ENCODE results near the gene GRK6. TPM values are rescaled to one million over a fixed set of nuclear protein-coding genes. Genes with fewer than 3 reads are reported as not detected.

GRK6 gene
- total RNA-seq, 4 donors from 2014 or later: 29.1 to 44.7 (median 36.3) TPM

- TF ChIP-seq EP300 (IDR thresholded peaks at IDR 0.05) (no peak), CTCF (IDR thresholded peaks at IDR 0.05) (no peak), POLR2AphosphoS5 (IDR thresholded peaks at IDR 0.05) (no peak), POLR2A (IDR thresholded peaks at IDR 0.05; ENCODE audit: low read depth) (no peak)
- H3K4me3 ChIP-seq: peak overlapping the region; percentile 52 to 74 (median 61)
- no peak for DNase-seq (ENCODE audit: extremely low spot score)
- H3K4me1 ChIP-seq: peaks cover 25 to 42% (median 40%) of the 10 kb centered on the region in 4 donors
- intact Hi-C loops (cut with DNase I): no loop called here
- no peaks in the 10 kb centered on the region for H3K27me3 ChIP-seq
- H3K9me3 ChIP-seq: no peaks in the 10 kb centered on the region
- peaks cover 0 to 8% (median 3%) of the 10 kb centered on the region in 4 donors for H3K36me3 ChIP-seq
- 48% methylated on average over 12 of the region's 13 CpGs for WGBS
- H3K27ac ChIP-seq (replicated peaks in 1 of 4): peak overlapping the region; percentile 89
These were observed 1.2 kb upstream of the GRK6 start for GRCh38 chr5:177425196-177425800.

- intact Hi-C loops (cut with DNase I): loop anchor here (2.0 kb wide), 2 partner anchors 29 to 75 kb away; no protein-coding TSS in a partner anchor
These were observed 493 bp upstream of the GRK6 start for GRCh38 chr5:177425801-177426565.

GRCh38 chr5:177427211-177427822, 841 bp downstream of the GRK6 start:
- intact Hi-C loops (cut with DNase I): loop anchor here (2.0 kb wide), 2 partner anchors 27 to 73 kb away; no protein-coding TSS in a partner anchor
- H3K27me3 ChIP-seq: no peaks in the 10 kb centered on the region
- DNase-seq (ENCODE audit: extremely low spot score): no peak
- peak overlapping the region; percentile 74 to 94 (median 85) for H3K4me3 ChIP-seq
- TF ChIP-seq EP300 (IDR thresholded peaks at IDR 0.05): no peak
- no peak for TF ChIP-seq CTCF (IDR thresholded peaks at IDR 0.05)
- no peak for TF ChIP-seq POLR2AphosphoS5 (IDR thresholded peaks at IDR 0.05)
- TF ChIP-seq POLR2A (IDR thresholded peaks at IDR 0.05; ENCODE audit: low read depth): no peak
- WGBS: 4% methylated on average over 9 of the region's 11 CpGs
- H3K36me3 ChIP-seq: peaks cover 6 to 28% (median 20%) of the 10 kb centered on the region in 4 donors
- H3K9me3 ChIP-seq: no peaks in the 10 kb centered on the region
- peak overlapping the region; percentile 84 to 95 (median 90) for H3K27ac ChIP-seq (replicated peaks in 1 of 4)
- H3K4me1 ChIP-seq: peaks cover 40 to 62% (median 59%) of the 10 kb centered on the region in 4 donors

More at GRCh38 chr5:177425801-177426565, 493 bp upstream of the GRK6 start:
- Histone ChIP-seq H3K4me1 (peaks cover 28 to 49% (median 47%) of the 10 kb centered on the region in 4 donors), H3K9me3 (no peaks in the 10 kb centered on the region), H3K4me3 (peak overlapping the region; percentile 52 to 74 (median 61)), H3K36me3 (peaks cover 0 to 15% (median 10%) of the 10 kb centered on the region in 4 donors), H3K27ac (replicated peaks in 1 of 4) (peak overlapping the region; percentile 89), H3K27me3 (no peaks in the 10 kb centered on the region)
- peak; percentile 100 for DNase-seq (ENCODE audit: extremely low spot score)
- TF ChIP-seq EP300 (IDR thresholded peaks at IDR 0.05): no peak
- TF ChIP-seq POLR2A (IDR thresholded peaks at IDR 0.05; ENCODE audit: low read depth): peak; percentile 69
- peak in 1 of 3 experiments; percentile 3 for TF ChIP-seq CTCF (IDR thresholded peaks at IDR 0.05)
- peak; percentile 82 to 95 for TF ChIP-seq POLR2AphosphoS5 (IDR thresholded peaks at IDR 0.05)
- under 1% methylated on average over 26 of the region's 52 CpGs for WGBS

- Histone ChIP-seq H3K36me3 (peaks cover 13 to 35% (median 27%) of the 10 kb centered on the region in 4 donors), H3K4me1 (peaks cover 45 to 67% (median 62%) of the 10 kb centered on the region in 4 donors), H3K4me3 (peak overlapping the region; percentile 74 to 94 (median 85)), H3K27ac (replicated peaks in 1 of 4) (peak overlapping the region; percentile 20 to 95 (median 88)), H3K9me3 (no peaks in the 10 kb centered on the region), H3K27me3 (no peaks in the 10 kb centered on the region)
- no peak for DNase-seq (ENCODE audit: extremely low spot score)
- intact Hi-C loops (cut with DNase I): loop anchor here (2.0 kb wide), 2 partner anchors 27 to 73 kb away; no protein-coding TSS in a partner anchor
- no peak for TF ChIP-seq POLR2AphosphoS5 (IDR thresholded peaks at IDR 0.05)
- WGBS: 72% methylated on average over 4 of the region's 11 CpGs
These were observed 1.6 kb downstream of the GRK6 start for GRCh38 chr5:177427919-177428573.
